H1 (cell line): Measurements from ENCODE around the gene YEATS4.

ENCODE experiments used
- CEBPB ChIP-seq: IDR thresholded peaks from 2 replicates; pipeline ENCODE4 v1.6.1; 2012; ENCODE audit warnings: low read depth, low read length
- JUND ChIP-seq: IDR thresholded peaks from 2 replicates; pipeline ENCODE4 v1.6.1; 2011; ENCODE audit warnings: mild to moderate bottlenecking, improper control_type of control experiment, low read length
- RFX5 ChIP-seq: IDR thresholded peaks from 2 replicates; pipeline ENCODE4 v1.6.1; 2011; ENCODE audit warnings: low read depth, low read length, improper control_type of control experiment, borderline replicate concordance
- TF ChIP-seq, protein P1 (sequence below), 3 experiments: IDR thresholded peaks; 1 replicate in 2 of 3; 2 replicates in 1 of 3; pipeline versions ENCODE4 v1.5.1 to v1.6.1; 2011; ENCODE audit warnings: low read length in 3 of 3, mild to moderate bottlenecking in 3 of 3, inconsistent platforms in 2 of 3, low read depth in 1 of 3, moderate library complexity in 1 of 3; ENCODE audit not compliant: insufficient read depth in 1 of 3; ENCODE audit errors: control extremely low read depth in 1 of 3
- TF ChIP-seq, protein P2 (sequence below): IDR thresholded peaks from 2 replicates; pipeline ENCODE4 v1.6.1; 2012; ENCODE audit warnings: low read length, inconsistent platforms

DNA sequence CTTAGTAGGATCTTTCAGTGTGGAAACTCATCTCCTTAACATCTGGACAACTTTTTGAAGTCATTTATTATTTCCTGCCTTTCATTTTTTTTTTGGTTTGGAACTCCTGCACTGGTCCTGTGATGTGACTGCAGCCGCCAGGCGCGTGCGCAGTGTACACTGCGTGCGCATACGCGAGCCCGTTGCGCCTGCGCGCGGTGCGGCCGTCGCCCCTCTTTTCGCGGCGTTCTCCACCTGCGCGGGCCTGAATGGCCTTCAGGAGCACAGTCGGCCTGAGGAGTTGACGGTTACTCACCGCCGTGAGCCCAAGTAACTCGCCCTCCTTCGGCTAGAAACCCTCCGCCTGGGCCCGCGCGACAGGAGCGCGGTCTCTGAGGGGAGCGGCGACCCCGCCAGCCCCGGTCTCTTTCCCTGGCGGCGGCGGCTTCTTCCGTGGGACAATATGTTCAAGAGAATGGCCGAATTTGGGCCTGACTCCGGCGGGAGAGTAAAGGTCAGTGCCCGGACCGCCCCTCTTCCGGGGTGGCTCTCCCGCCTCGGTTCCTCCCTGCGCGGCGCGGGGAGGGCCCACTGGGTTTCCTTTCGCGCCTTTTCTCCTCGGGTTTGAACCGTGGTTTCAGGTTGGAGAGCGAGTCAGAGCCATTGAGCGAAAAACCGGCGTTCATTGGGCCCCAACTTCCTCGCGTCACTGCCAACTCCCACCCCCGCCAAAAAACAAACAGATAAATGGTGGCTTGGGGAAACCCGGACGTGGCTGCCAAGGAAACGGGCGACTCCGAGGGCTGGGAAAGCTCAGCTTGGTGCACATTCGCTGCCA lies at the start of gene YEATS4:
- TF ChIP-seq CEBPB (no peak), JUND (no peak), RFX5 (no peak)
- TF ChIP-seq, protein P1, sequence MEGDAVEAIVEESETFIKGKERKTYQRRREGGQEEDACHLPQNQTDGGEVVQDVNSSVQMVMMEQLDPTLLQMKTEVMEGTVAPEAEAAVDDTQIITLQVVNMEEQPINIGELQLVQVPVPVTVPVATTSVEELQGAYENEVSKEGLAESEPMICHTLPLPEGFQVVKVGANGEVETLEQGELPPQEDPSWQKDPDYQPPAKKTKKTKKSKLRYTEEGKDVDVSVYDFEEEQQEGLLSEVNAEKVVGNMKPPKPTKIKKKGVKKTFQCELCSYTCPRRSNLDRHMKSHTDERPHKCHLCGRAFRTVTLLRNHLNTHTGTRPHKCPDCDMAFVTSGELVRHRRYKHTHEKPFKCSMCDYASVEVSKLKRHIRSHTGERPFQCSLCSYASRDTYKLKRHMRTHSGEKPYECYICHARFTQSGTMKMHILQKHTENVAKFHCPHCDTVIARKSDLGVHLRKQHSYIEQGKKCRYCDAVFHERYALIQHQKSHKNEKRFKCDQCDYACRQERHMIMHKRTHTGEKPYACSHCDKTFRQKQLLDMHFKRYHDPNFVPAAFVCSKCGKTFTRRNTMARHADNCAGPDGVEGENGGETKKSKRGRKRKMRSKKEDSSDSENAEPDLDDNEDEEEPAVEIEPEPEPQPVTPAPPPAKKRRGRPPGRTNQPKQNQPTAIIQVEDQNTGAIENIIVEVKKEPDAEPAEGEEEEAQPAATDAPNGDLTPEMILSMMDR (IDR thresholded peaks at IDR 0.05; ENCODE audit: control extremely low read depth in 1 of 3, insufficient read depth in 1 of 3, low read depth in 1 of 3, low read length in 3 of 3): no peak
- TF ChIP-seq, protein P2, sequence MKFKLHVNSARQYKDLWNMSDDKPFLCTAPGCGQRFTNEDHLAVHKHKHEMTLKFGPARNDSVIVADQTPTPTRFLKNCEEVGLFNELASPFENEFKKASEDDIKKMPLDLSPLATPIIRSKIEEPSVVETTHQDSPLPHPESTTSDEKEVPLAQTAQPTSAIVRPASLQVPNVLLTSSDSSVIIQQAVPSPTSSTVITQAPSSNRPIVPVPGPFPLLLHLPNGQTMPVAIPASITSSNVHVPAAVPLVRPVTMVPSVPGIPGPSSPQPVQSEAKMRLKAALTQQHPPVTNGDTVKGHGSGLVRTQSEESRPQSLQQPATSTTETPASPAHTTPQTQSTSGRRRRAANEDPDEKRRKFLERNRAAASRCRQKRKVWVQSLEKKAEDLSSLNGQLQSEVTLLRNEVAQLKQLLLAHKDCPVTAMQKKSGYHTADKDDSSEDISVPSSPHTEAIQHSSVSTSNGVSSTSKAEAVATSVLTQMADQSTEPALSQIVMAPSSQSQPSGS: no peak
